K562 (cell line): ENCODE measurements around the gene RITA1. TPM values are rescaled to one million over a fixed set of nuclear protein-coding genes. Genes with fewer than 3 reads are reported as not detected.

Experiments
- ATAC-seq: fragments of 200-7000 bp; cut with Tn5 transposase; 3 replicates; pipeline ENCODE4 v1.9.1; 2020; ENCODE audit warnings: moderate library complexity
- BruUV-seq: library from RNA; stranded (reverse); fragments of 400-500 nt; replicated peaks from 2 replicates; lab custom pipeline; 2021; lab: Mats Ljungman, UMichigan
- CTCF ChIA-PET: fragments of 300-600 bp; formaldehyde crosslinking; extraction: SDS; loops from one replicate; lab custom pipeline; 2021; ENCODE audit warnings: low intra/inter-chr PET ratio; lab: Yijun Ruan, JAX
- POLR2A ChIA-PET: fragments of 300-600, 350-650 bp; sonication (Branson Sonifier 250); formaldehyde crosslinking; extraction: SDS; loops from one replicate; lab custom pipeline; 2021; ENCODE audit warnings: antibody characterized with exemption, inconsistent platforms; lab: Yijun Ruan, JAX
- DNase-seq, 4 experiments: peaks; one replicate each; pipeline versions ENCODE4 v3.0.0 to v3.0.0-alpha.2; 2011 to 2018; ENCODE audit warnings: low spot score in 3 of 4, mixed read lengths in 3 of 4; ENCODE audit errors: extremely low read depth in 1 of 4
- FAIRE-seq: peaks from 2 replicates; lab custom pipeline; 2011; peaks lifted over from hg19 to GRCh38; lab: Jason Lieb, UNC
- H2AFZ ChIP-seq: 2 replicates; pipeline ENCODE4 v1.6.0; 2011; ENCODE audit warnings: low read depth, low read length, control low read depth, inconsistent platforms
- H3K27ac ChIP-seq: fragments of 200-600 bp; 3 replicates; pipeline ENCODE4 v1.8.0; 2011; ENCODE audit warnings: low read depth, mild to moderate bottlenecking, control low read depth, inconsistent platforms, low read length, moderate library complexity, mixed read lengths; ENCODE audit errors: extremely low read depth
- H3K27me3 ChIP-seq, 2 experiments: fragments of 300-600 bp in 1 of 2; 2 replicates in 1 of 2; 3 replicates in 1 of 2; pipeline versions ENCODE4 v1.6.0 to v1.8.0; 2011; ENCODE audit warnings: inconsistent platforms in 2 of 2, low read length in 2 of 2, mild to moderate bottlenecking in 1 of 2, mixed read lengths in 1 of 2, moderate library complexity in 1 of 2; ENCODE audit not compliant: control insufficient read depth in 2 of 2, insufficient read depth in 2 of 2
- H3K36me3 ChIP-seq: fragments of 300-600 bp; 3 replicates; pipeline ENCODE4 v1.8.0; 2011; ENCODE audit warnings: mild to moderate bottlenecking, low read length, inconsistent platforms; ENCODE audit not compliant: control insufficient read depth, insufficient read depth
- H3K4me1 ChIP-seq, 2 experiments: fragments of 200-600 bp in 1 of 2; replicated peaks in 1 of 2; 2 replicates in 1 of 2; 3 replicates in 1 of 2; pipeline versions ENCODE4 v1.5.1 to v1.8.0; 2011; ENCODE audit warnings: inconsistent platforms in 2 of 2, low read length in 2 of 2, mild to moderate bottlenecking in 1 of 2, mixed read lengths in 1 of 2, moderate library complexity in 1 of 2; ENCODE audit not compliant: control insufficient read depth in 2 of 2, insufficient read depth in 2 of 2
- H3K4me2 ChIP-seq: 2 replicates; pipeline ENCODE4 v1.6.1; 2011; ENCODE audit warnings: low read length, control low read depth, inconsistent platforms, mixed read lengths; ENCODE audit not compliant: insufficient read depth
- H3K4me3 ChIP-seq: fragments of 200-600 bp; sonication (generic), shearing (Covaris generic); 2 replicates; pipeline ENCODE4 v1.5.1; 2016; ENCODE audit warnings: control low read depth, inconsistent platforms
- H3K79me2 ChIP-seq: fragments of 200-600 bp; 3 replicates; pipeline ENCODE4 v1.8.0; 2011; ENCODE audit warnings: low read length, inconsistent platforms; ENCODE audit not compliant: control insufficient read depth, insufficient read depth
- H3K9ac ChIP-seq, 2 experiments: 2 replicates each; pipeline versions ENCODE4 v1.6.0 to v1.6.1; 2011; ENCODE audit warnings: low read depth in 2 of 2, low read length in 2 of 2, control low read depth in 1 of 2, inconsistent platforms in 1 of 2, mild to moderate bottlenecking in 1 of 2, mixed read lengths in 1 of 2; ENCODE audit not compliant: insufficient read depth in 1 of 2
- H3K9me1 ChIP-seq: one replicate; pipeline ENCODE4 v1.6.0; 2011; ENCODE audit warnings: inconsistent platforms, mild to moderate bottlenecking, low read length, moderate library complexity; ENCODE audit not compliant: control insufficient read depth, insufficient read depth
- H3K9me3 ChIP-seq: replicated peaks from 2 replicates; pipeline ENCODE4 v1.5.1; 2011; ENCODE audit warnings: low read depth, low read length, inconsistent platforms; ENCODE audit not compliant: control insufficient read depth, insufficient read depth
- H4K20me1 ChIP-seq: replicated peaks from 2 replicates; pipeline ENCODE4 v1.6.1; 2011; ENCODE audit warnings: low read length, inconsistent platforms, mixed read lengths; ENCODE audit not compliant: control insufficient read depth, insufficient read depth
- CEBPB ChIP-seq: fragments of 450-650 bp; IDR thresholded peaks from 2 replicates; pipeline ENCODE4 v1.6.1; 2016; ENCODE audit warnings: missing genetic modification characterization, missing compliant biosample characterization
- ESRRB ChIP-seq: fragments of 250-450 bp; sonication (Bioruptor Pico); IDR thresholded peaks from 2 replicates; pipeline ENCODE4 v1.5.0; 2020; ENCODE audit warnings: mild to moderate bottlenecking, moderate library complexity, borderline replicate concordance
- SMC3 ChIP-seq: conservative IDR thresholded peaks from 2 replicates; pipeline ENCODE4 v1.6.1; 2011; ENCODE audit warnings: low read depth, low read length, improper control_type of control experiment; ENCODE audit not compliant: insufficient read depth
- SP2 ChIP-seq: IDR thresholded peaks from 2 replicates; pipeline ENCODE4 v1.6.1; 2011; ENCODE audit warnings: mild to moderate bottlenecking, low read depth, low read length, moderate library complexity; ENCODE audit not compliant: poor library complexity, severe bottlenecking; ENCODE audit errors: extremely low read depth
- YY1 ChIP-seq, 3 experiments: IDR thresholded peaks; 2 replicates each; pipeline ENCODE4 v1.6.1; 2011; ENCODE audit warnings: low read length in 2 of 3, mild to moderate bottlenecking in 2 of 3, moderate library complexity in 2 of 3, borderline replicate concordance in 1 of 3, control low read depth in 1 of 3, low read depth in 1 of 3; ENCODE audit not compliant: insufficient read depth in 3 of 3, insufficient replicate concordance in 2 of 3, control insufficient read depth in 1 of 3, insufficient read length in 1 of 3; ENCODE audit errors: extremely low read depth in 1 of 3
- ZZZ3 ChIP-seq: fragments of 450-650 bp; IDR thresholded peaks from 2 replicates; pipeline ENCODE4 v1.6.1; 2016; ENCODE audit warnings: antibody characterized with exemption, mild to moderate bottlenecking, moderate library complexity
- WGBS: fragments of 100-300 bp; shearing (Covaris generic); methylation state at CpG from one replicate; pipeline ENCODE4 v1.1.6; 2016; ENCODE audit warnings: low coverage, mixed read lengths; ENCODE audit not compliant: insufficient coverage; ENCODE audit errors: missing lambda C conversion rate; 5-methylcytosine and 5-hydroxymethylcytosine counted together
- in situ Hi-C: fragments of 300-500 bp; cut with MboI; formaldehyde crosslinking; loops from 4 replicates; pipeline ENCODE4 v1.15.0; 2018; ENCODE audit warnings: inconsistent platforms, mixed read lengths
- intact Hi-C: fragments of 100-400 bp; cut with micrococcal nuclease; formaldehyde crosslinking; loops from 2 replicates; pipeline ENCODE4 v1.14.2; 2022
- polyA plus RNA-seq, 8 experiments: library from polyadenylated mRNA; depleted of rRNA in 4 of 8; stranded (reverse) in 5 of 8; unstranded in 3 of 8; fragments of >200 nt; fragmentation: Nextera tagmentation in 2 of 8; fragmentation: Illumina TruSeq in 1 of 8; extraction: Ambion mirVana in 2 of 8; extraction: Trizol in 1 of 8; gene quantifications; 2 replicates each; pipeline versions ENCODE4 v1.2.1 to v1.2.3, GENCODE V29; 2011 to 2014; ENCODE audit warnings: inconsistent platforms in 1 of 8, missing spikeins in 1 of 8
- total RNA-seq, 7 experiments: library from RNA; depleted of rRNA in 6 of 7; stranded (reverse); fragments of >200 nt in 6 of 7; fragmentation: Illumina TruSeq in 2 of 7; extraction: Trizol in 2 of 7; gene quantifications; 2 replicates each; pipeline versions ENCODE4 v1.2.1 to v1.2.3, GENCODE V29; 2011 to 2021; ENCODE audit warnings: low replicate concordance in 1 of 7
- TF ChIP-seq, protein P1 (sequence below): IDR thresholded peaks from 3 replicates; pipeline ENCODE4 v1.6.1; 2011; ENCODE audit warnings: borderline replicate concordance, mild to moderate bottlenecking; ENCODE audit not compliant: insufficient read length, insufficient read depth
- TF ChIP-seq, protein P2 (sequence below), 3 experiments: IDR thresholded peaks in 2 of 3; conservative IDR thresholded peaks in 1 of 3; 2 replicates each; pipeline ENCODE4 v1.5.1; 2011 to 2012; ENCODE audit warnings: low read length in 3 of 3, mild to moderate bottlenecking in 3 of 3, control low read depth in 2 of 3, improper control_type of control experiment in 1 of 3, inconsistent platforms in 1 of 3, low read depth in 1 of 3, mixed read lengths in 1 of 3, moderate library complexity in 1 of 3; ENCODE audit not compliant: insufficient read depth in 2 of 3

RITA1 gene
- total and polyA plus RNA-seq, 9 of the 15 experiments (the other 6 are each of a cell fraction or from before 2014, with no cell fraction given), result 2.8 to 40.4 (median 18.0) TPM

DNA sequence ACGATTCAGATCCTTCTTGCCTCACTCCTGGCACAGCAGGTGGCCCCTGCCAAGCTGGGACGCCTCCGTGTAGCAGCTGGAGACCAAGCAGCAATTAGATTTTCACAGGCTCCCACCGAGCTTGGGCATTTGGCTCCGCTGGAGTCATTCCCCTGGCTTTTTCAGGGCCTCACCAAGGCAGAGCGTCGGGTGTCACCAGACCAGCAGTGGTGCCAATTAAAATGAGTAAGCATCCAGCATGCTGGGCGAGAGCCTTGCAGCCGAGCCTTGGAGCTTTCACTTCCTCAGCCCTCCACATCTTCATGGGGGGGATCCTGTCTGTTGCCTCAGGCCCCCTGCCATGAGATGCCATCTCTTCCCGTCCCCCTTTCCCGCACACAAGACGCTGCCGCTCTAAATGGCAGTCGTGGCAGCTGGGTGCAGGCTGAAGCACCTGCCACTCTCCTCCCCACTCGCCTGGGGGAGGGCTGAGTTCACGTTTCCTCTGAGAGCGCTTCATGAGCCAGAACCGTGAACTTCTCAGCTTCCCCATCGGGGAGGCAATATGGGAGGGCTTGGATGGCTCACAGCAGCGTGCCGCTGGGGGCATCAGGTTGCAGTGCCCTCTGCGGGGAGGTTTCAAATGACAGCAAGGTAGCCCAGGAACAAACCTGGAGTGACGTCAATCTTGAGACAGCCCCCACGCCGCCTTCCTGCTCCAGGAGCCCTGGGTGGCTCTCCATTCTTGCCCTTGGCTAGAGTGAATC is 47.5 kb downstream of the RITA1 start:
- Histone ChIP-seq H3K27me3 (no peaks in the 10 kb centered on the region; a peak in 1 of 5 replicates), H4K20me1 (no peaks in the 10 kb centered on the region), H3K9ac (peak overlapping the region in 1 of 2 experiments; percentile 43; a peak in 1 of 4 replicates), H3K79me2 (no peaks in the 10 kb centered on the region), H2AFZ (no peak overlapping the region), H3K4me1 (peaks cover 50 to 66% of the 10 kb centered on the region in 2 experiments), H3K4me3 (no peak overlapping the region), H3K27ac (no peak overlapping the region), H3K9me1 (peaks cover 5% of the 10 kb centered on the region), H3K9me3 (peaks cover 9% of the 10 kb centered on the region), H3K4me2 (no peak overlapping the region), H3K36me3 (peaks cover 49% of the 10 kb centered on the region; the same call in 2 of the 3 replicates)
- ATAC-seq (no peak), DNase-seq (no peak), FAIRE-seq (no peak)
- intact Hi-C loops (no loop called here), in situ Hi-C loops (no loop called here)
- 86% methylated on average over 18 of the region's 25 CpGs for WGBS
- TF ChIP-seq CEBPB (tag), result no peak
- ChIA-PET CTCF (no interaction called here), POLR2A (interaction anchor here (1.1 kb wide), 1 partner anchor 11 kb away, joined by 3 read pairs; no protein-coding TSS in a partner anchor)
- no TSS peak for BruUV-seq

DNA sequence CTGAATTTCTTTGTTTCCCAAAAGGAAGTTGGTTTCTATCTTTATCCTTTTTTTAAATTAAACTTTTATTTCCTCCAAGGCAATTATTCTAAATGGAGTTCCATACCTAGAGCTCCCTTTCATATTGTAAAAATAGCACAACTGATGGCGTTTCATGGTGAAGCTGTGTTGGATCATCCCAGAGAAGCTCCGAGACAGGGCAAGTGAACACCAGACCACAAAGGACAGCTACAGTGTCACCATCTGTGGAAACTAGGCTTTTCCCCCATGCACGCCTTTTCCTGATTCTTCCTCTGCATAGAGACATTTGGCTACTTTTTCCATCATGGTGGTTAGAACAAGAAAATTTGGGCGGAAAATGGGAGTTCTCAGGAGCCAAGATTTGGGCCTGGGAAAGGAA is 48.4 kb downstream of the RITA1 start:
- intact Hi-C loops, result no loop called here
- Histone ChIP-seq H3K4me1 (peaks cover 53 to 72% of the 10 kb centered on the region in 2 experiments), H3K36me3 (peaks cover 44% of the 10 kb centered on the region), H3K9me1 (peaks cover 5% of the 10 kb centered on the region), H3K4me2 (no peak overlapping the region), H3K27ac (no peak overlapping the region), H3K9ac (no peak overlapping the region), H3K79me2 (no peaks in the 10 kb centered on the region), H3K4me3 (no peak overlapping the region), H2AFZ (no peak overlapping the region), H4K20me1 (no peaks in the 10 kb centered on the region), H3K27me3 (no peaks in the 10 kb centered on the region; a peak in 1 of 5 replicates), H3K9me3 (peaks cover 9% of the 10 kb centered on the region)
- DNase-seq (no peak), FAIRE-seq (no peak), ATAC-seq (no peak)
- WGBS, result 91% methylated on average over 4 of the region's 4 CpGs
- ChIA-PET POLR2A (interaction anchor here (1.1 kb wide), 1 partner anchor 12 kb away, joined by 3 read pairs; no protein-coding TSS in a partner anchor), CTCF (no interaction called here)
- in situ Hi-C loops, result no loop called here
- TF ChIP-seq ZZZ3 (no peak), ESRRB (no peak), YY1 (IDR thresholded peaks at IDR 0.05; ENCODE audit: borderline replicate concordance in 1 of 3, control insufficient read depth in 1 of 3, extremely low read depth in 1 of 3, insufficient read depth in 3 of 3, insufficient read length in 1 of 3, insufficient replicate concordance in 2 of 3, low read depth in 1 of 3, low read length in 2 of 3) (no peak), SMC3 (no peak), SP2 (no peak)
- TF ChIP-seq, protein P1, sequence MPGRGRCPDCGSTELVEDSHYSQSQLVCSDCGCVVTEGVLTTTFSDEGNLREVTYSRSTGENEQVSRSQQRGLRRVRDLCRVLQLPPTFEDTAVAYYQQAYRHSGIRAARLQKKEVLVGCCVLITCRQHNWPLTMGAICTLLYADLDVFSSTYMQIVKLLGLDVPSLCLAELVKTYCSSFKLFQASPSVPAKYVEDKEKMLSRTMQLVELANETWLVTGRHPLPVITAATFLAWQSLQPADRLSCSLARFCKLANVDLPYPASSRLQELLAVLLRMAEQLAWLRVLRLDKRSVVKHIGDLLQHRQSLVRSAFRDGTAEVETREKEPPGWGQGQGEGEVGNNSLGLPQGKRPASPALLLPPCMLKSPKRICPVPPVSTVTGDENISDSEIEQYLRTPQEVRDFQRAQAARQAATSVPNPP, result no peak
- TF ChIP-seq, protein P2, sequence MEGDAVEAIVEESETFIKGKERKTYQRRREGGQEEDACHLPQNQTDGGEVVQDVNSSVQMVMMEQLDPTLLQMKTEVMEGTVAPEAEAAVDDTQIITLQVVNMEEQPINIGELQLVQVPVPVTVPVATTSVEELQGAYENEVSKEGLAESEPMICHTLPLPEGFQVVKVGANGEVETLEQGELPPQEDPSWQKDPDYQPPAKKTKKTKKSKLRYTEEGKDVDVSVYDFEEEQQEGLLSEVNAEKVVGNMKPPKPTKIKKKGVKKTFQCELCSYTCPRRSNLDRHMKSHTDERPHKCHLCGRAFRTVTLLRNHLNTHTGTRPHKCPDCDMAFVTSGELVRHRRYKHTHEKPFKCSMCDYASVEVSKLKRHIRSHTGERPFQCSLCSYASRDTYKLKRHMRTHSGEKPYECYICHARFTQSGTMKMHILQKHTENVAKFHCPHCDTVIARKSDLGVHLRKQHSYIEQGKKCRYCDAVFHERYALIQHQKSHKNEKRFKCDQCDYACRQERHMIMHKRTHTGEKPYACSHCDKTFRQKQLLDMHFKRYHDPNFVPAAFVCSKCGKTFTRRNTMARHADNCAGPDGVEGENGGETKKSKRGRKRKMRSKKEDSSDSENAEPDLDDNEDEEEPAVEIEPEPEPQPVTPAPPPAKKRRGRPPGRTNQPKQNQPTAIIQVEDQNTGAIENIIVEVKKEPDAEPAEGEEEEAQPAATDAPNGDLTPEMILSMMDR (IDR thresholded peaks at IDR 0.05 in 2 of 3, conservative IDR thresholded peaks at IDR 0.05 in 1 of 3; ENCODE audit: insufficient read depth in 2 of 3, low read depth in 1 of 3, low read length in 3 of 3), result no peak
- BruUV-seq, result no TSS peak
